Caki2 (cell line): ENCODE data around the gene ZNF79. TPM values are rescaled to one million over a fixed set of nuclear protein-coding genes. Genes with fewer than 3 reads are reported as not detected.

Experiments
- DNase-seq: peaks from one replicate; pipeline ENCODE4 v3.0.0-alpha.2; 2015; ENCODE audit warnings: low read depth
- in situ Hi-C: cut with HindIII; loops from 2 replicates; pipeline ENCODE4 v1.10.0; 2016; ENCODE audit warnings: low sequenced_read_pairs, low pct_unique_long_range_greater_than_20kb, mixed read lengths
- total RNA-seq: library from RNA; depleted of rRNA; stranded (reverse); fragments of >200 nt; shearing (Covaris generic); gene quantifications from 2 replicates; pipeline ENCODE4 v1.2.3, GENCODE V29; 2014; ENCODE audit warnings: low replicate concordance; rRNA removed

The ZNF79 gene
- total RNA-seq, 1 experiment from 2014 or later: 2.8 TPM

- no peak for DNase-seq
- in situ Hi-C loops: no loop called here
Measured at GRCh38 chr9:127474592-127474991, 50.4 kb downstream of the ZNF79 start.

- no peak for DNase-seq
Measured at GRCh38 chr9:127479507-127480081, 55.4 kb downstream of the ZNF79 start.

DNA sequence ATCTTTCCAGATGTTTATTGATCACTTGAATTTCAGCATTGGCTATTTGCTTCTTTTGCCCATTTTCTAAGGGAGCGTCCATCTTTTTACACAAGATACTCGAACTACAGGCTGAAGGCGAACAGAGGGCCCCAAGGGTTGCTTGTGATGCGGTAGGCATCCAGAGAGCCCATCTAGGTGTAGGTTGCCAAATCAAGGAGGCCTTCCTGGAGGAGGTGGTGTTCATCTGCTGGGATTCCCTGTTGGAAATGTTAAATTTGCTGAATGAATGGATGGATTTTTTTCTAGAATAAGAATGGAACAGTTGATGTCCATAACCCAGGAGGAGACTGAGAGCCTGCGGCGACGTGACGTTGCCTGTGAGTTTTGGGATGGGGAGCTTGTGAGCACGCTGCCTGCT lies 58.5 kb downstream of the ZNF79 start:
- DNase-seq: no peak
- in situ Hi-C loops: no loop called here

More at GRCh38 chr9:127479507-127480081, 55.4 kb downstream of the ZNF79 start:
- in situ Hi-C loops: no loop called here

DNA sequence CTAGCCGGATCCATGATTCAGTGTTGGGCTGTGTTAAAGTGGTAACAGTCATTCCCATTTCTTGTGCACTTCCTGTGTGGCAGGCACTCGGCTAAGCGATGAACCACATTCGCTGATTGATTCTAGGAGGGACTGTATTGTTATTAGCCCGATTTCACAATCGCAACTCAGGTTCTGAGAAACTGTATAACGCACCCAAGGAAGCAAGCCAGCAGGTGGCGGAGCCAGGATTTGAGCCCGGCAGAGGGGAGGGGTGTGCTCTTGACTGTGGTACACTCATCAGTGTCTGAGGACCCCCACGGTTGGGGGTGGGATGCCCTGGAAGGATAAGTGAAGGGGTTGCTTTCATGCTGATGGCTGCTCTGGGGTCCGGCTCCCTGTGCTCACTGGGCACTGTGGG lies 61.8 kb downstream of the ZNF79 start:
- no peak for DNase-seq
- in situ Hi-C loops: no loop called here

GRCh38 chr9:127488946-127489345 lies 64.8 kb downstream of the ZNF79 start:
- in situ Hi-C loops: no loop called here
- DNase-seq: no peak

- in situ Hi-C loops: no loop called here
Measured at GRCh38 chr9:127489471-127490115, 65.4 kb downstream of the ZNF79 start.

DNA sequence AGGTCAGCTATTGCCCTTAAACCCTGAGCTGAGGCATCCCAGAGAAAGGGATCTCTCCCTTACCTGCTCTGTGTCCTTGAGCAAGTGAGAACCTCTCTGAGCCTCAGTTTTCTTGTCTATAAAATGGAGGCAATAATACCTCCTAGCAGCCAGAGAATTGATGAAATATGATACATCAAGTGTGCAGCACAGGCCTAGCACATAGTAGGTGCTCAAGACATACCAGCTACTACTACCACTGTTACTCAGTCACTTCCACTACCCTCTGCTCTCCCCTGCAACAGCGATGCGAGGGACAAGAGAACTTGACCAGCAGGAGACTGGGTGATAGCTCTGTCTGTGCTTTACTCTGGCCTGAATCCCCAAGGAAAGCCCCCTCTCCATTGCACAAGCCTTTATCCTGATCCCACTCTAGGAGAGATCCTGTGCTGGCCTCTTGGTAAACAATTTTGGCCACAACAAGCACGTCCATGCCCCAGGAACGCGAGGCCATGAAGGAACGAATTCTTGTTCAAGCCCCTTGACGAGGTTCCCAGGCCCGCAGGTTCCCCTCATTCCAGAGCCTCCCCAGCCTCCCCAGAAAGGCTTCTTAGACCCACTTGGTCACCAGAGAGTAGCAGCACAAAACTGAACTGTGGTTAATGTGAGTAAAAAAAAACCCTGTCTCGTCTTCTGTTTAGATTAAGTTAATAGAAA lies 66.5 kb downstream of the ZNF79 start:
- in situ Hi-C loops: no loop called here
- no peak for DNase-seq

More at GRCh38 chr9:127489471-127490115, 65.4 kb downstream of the ZNF79 start:
- no peak for DNase-seq

- no peak for DNase-seq
- in situ Hi-C loops: no loop called here
Measured at GRCh38 chr9:127491516-127491915, 67.3 kb downstream of the ZNF79 start.

GRCh38 chr9:127492616-127493015 lies 68.4 kb downstream of the ZNF79 start:
- in situ Hi-C loops: no loop called here
- DNase-seq: no peak

DNA sequence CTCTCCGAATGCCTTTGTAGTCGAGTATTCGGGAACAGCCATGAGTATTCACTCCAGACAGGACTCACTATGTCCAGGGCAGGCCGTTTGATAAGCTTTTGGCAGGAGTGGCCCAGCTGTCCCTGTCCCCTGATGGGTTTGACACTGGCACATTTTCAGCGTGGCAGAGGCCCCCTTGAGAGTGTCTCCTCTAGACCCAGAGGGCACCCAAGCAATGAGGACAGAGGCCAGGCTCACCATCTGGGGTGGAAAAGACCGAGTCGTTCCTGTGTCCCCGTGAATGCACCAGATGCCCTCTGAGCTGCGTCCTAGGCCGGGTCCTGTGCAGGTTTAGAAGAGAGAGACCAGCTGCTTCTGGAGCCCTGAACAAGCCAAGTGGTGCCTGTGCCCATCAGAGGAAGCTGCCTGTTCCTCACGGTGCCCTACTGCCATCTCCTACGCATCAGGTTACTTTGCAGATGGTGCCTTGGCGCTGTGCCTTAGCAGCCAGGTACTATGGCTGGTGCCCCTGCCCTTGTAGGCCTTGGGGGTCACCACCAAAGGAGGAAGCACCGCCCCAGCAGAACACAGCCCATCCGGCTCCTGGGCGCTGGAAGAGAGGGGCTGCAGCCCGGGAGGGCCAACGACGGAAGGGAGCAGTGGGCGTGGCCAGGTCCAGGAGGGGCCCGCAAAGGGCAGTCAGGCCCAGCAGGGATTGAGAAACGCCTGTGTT lies 69.6 kb downstream of the ZNF79 start:
- no peak for DNase-seq
- in situ Hi-C loops: no loop called here

GRCh38 chr9:127494304-127494702 lies 70.1 kb downstream of the ZNF79 start:
- in situ Hi-C loops: no loop called here
- DNase-seq: no peak

Other genes with a start within 250 kb of the ZNF79 start
- 2.0 and 6.4 TPM in 2 replicates for gene GARNL3, start 159.6 kb upstream of the ZNF79 start, total RNA-seq
- gene SLC2A8, start 27.2 kb upstream of the ZNF79 start, total RNA-seq: 13.0 and 16.7 TPM in 2 replicates
- 1,560 and 1,589 TPM in 2 replicates for gene RPL12, start 27.0 kb downstream of the ZNF79 start, total RNA-seq
- gene LRSAM1, start 27.1 kb downstream of the ZNF79 start, total RNA-seq: 9.5 and 13.0 TPM in 2 replicates
- 1.2 and 1.9 TPM in 2 replicates for gene STXBP1, start 187.9 kb downstream of the ZNF79 start, total RNA-seq